CD4-positive, alpha-beta memory T cell (primary cell): ENCODE results near the gene PSG7. TPM values are rescaled to one million over a fixed set of nuclear protein-coding genes. Genes with fewer than 3 reads are reported as not detected.
"Not testable (repeated sequence)": the region's sequence is repeated elsewhere in the genome, so short reads cannot be mapped to it uniquely, and the experiment has no call there.

Experiments used
- CTCF ChIA-PET: fragments of 350-600 bp; sonication (Branson Sonifier 250); formaldehyde crosslinking; loops from one replicate; lab custom pipeline; 2021; ENCODE audit warnings: inconsistent platforms; ENCODE audit not compliant: partially characterized antibody; lab: Charles Lee
- POLR2A ChIA-PET: fragments of 350-600 bp; sonication (Branson Sonifier 250); formaldehyde crosslinking; loops from one replicate; lab custom pipeline; 2021; ENCODE audit not compliant: partially characterized antibody; lab: Charles Lee
- DNase-seq, 5 donors: peaks; one replicate each; pipeline versions ENCODE4 v3.0.0 to v3.0.0-alpha.2; 2020 to 2022; ENCODE audit warnings: mixed read lengths in 1 of 5
- H3K27ac ChIP-seq: one replicate; pipeline ENCODE4 v1.7.0; 2013; ENCODE audit warnings: low read depth, low read length
- H3K27me3 ChIP-seq: 2 replicates; pipeline ENCODE4 v1.7.0; 2013; ENCODE audit warnings: mild to moderate bottlenecking, low read length, moderate library complexity; ENCODE audit not compliant: insufficient read depth
- H3K36me3 ChIP-seq: 2 replicates; pipeline ENCODE4 v1.7.0; 2013; ENCODE audit warnings: mild to moderate bottlenecking, low read length, moderate library complexity; ENCODE audit not compliant: insufficient read depth
- H3K4me1 ChIP-seq: 2 replicates; pipeline ENCODE4 v1.7.0; 2013; ENCODE audit warnings: mild to moderate bottlenecking, low read length, moderate library complexity; ENCODE audit not compliant: insufficient read depth
- H3K4me3 ChIP-seq, 2 donors: one replicate each; pipeline ENCODE4 v1.7.0; 2013; ENCODE audit warnings: low read length in 2 of 2, mild to moderate bottlenecking in 1 of 2
- H3K9me3 ChIP-seq, 2 donors: one replicate each; pipeline ENCODE4 v1.7.0; 2013; ENCODE audit warnings: low read length in 2 of 2, control low read depth in 1 of 2; ENCODE audit not compliant: control insufficient read depth in 1 of 2
- H3K27ac Mint-ChIP-seq, 7 donors: one replicate each; pipeline ENCODE4 v1.8.0; 2020 to 2021; ENCODE audit warnings: mixed read lengths in 7 of 7, mild to moderate bottlenecking in 6 of 7, inconsistent platforms in 3 of 7, moderate library complexity in 3 of 7
- H3K27me3 Mint-ChIP-seq, 2 donors: one replicate each; pipeline ENCODE4 v1.8.0; 2020 to 2021; ENCODE audit warnings: mixed read lengths in 2 of 2
- H3K36me3 Mint-ChIP-seq, 2 donors: one replicate each; pipeline ENCODE4 v1.8.0; 2020 to 2021; ENCODE audit warnings: mixed read lengths in 2 of 2, inconsistent platforms in 1 of 2, mild to moderate bottlenecking in 1 of 2
- H3K4me1 Mint-ChIP-seq, 4 donors: one replicate each; pipeline ENCODE4 v1.8.0; 2020 to 2021; ENCODE audit warnings: mixed read lengths in 4 of 4, mild to moderate bottlenecking in 1 of 4
- H3K4me3 Mint-ChIP-seq, 8 donors: one replicate each; pipeline ENCODE4 v1.8.0; 2020 to 2021; ENCODE audit warnings: mixed read lengths in 8 of 8, mild to moderate bottlenecking in 7 of 8, moderate library complexity in 6 of 8, inconsistent platforms in 3 of 8
- H3K9me3 Mint-ChIP-seq, 8 donors: one replicate each; pipeline ENCODE4 v1.8.0; 2020 to 2021; ENCODE audit warnings: mixed read lengths in 8 of 8, mild to moderate bottlenecking in 5 of 8, inconsistent platforms in 3 of 8, moderate library complexity in 1 of 8
- intact Hi-C: fragments of 100-400 bp; cut with micrococcal nuclease; formaldehyde crosslinking; loops from one replicate; pipeline ENCODE4 v1.15.1; 2023
- polyA plus RNA-seq, 2 donors: library from polyadenylated mRNA; unstranded; fragments of 300-500 nt; fragmentation: Illumina TruSeq; gene quantifications; one replicate each; pipeline ENCODE4 v1.2.3, GENCODE V29; 2021
- total RNA-seq, 2 experiments: library from RNA; stranded (reverse); gene quantifications; one replicate each; pipeline ENCODE4 v1.2.3, GENCODE V29; 2021

The PSG7 gene
- total and polyA plus RNA-seq, 4 experiments from 2014 or later, result not detected

DNA sequence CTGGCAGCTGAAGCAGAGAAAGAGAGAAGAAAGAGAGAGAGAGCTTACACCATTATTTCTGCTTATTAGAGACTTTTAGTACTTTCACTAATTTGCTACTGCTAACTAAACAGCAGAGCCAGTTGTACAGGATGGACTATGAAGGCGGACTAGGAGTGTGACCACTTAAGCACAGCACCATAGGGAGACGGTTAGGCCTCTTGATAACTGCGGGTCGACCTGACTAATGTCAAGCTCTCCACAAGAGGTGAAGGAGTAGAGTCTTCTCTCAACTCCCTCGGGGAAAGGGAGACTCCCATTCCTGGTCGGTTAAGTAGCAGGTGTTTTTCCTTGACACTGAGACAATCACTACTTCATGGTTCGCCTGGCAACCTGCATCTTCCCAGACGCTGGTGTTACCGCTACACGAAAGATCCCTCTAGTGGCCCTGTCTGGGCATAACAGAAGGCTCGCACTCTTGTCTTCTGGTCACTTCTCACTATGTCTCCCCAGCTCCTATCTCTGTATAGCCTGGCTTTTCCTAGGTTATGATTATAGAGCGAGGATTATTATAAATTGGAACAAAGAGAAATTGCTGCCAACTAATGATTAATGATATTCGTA lies 5.3 kb upstream of the PSG7 start:
- Mint-ChIP-seq H3K4me1 (no peaks in the 10 kb centered on the region), H3K27ac (no peak overlapping the region), H3K4me3 (no peak overlapping the region), H3K36me3 (no peaks in the 10 kb centered on the region), H3K27me3 (peaks cover 15 to 26% of the 10 kb centered on the region in 2 donors), H3K9me3 (peaks cover 0 to 2% (median 0%) of the 10 kb centered on the region in 8 donors)
- H3K36me3 ChIP-seq, result no peaks in the 10 kb centered on the region
- H3K9me3 ChIP-seq, result no peaks in the 10 kb centered on the region
- POLR2A ChIA-PET, result no interaction called here
- H3K27me3 ChIP-seq, result no peaks in the 10 kb centered on the region
- no peak overlapping the region for H3K27ac ChIP-seq
- CTCF ChIA-PET, result no interaction called here
- H3K4me3 ChIP-seq, result no peak overlapping the region
- no peaks in the 10 kb centered on the region for H3K4me1 ChIP-seq
- DNase-seq, result no peak
- intact Hi-C loops, result no loop called here

DNA sequence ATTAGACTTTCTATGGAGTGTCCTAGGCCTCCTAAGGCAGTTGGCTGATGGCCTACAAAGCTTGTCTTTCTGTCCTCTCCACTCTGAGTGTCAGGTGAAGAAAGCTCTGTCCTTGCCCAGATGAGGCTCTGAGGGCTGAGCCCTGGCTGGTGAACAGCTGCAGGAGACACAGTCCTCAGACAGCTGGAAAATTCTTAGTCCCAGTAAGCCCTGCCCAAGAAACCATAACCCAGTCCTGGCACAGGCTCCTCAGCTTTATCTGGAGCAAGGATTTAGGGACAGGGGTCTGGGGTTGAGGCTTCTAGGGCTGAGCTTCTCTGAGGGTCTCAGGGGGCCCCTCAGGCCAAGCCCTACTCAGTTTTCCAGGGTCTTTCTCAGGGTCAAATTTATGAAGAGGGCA lies 2.3 kb downstream of the PSG7 start:
- H3K4me3 ChIP-seq, H3K9me3 ChIP-seq, H3K36me3 Mint-ChIP-seq, H3K27ac Mint-ChIP-seq, H3K27me3 ChIP-seq, H3K4me1 ChIP-seq, DNase-seq, H3K27me3 Mint-ChIP-seq, intact Hi-C loops, H3K9me3 Mint-ChIP-seq, POLR2A ChIA-PET, H3K27ac ChIP-seq, CTCF ChIA-PET, H3K4me1 Mint-ChIP-seq, H3K4me3 Mint-ChIP-seq, H3K36me3 ChIP-seq: not testable (repeated sequence)

DNA sequence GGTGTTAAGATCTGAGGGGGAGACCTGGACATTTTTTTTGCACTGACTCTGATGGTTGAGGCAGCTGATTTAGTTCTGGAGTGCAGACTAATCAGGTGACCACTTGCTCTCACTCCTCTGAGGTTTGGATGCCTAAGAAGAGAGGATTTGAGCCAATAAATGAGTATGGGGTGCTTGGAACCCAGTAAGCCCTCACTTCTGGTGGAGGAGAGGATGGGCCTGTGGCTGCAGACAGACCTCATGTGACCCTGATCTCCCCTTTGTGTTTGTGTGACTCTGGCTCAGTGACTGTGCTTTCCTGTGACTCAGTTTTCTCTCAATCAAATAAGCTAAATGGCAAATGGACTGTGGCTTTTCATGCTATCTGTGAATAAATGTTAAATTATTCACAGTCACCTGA lies 2.8 kb downstream of the PSG7 start:
- CTCF ChIA-PET, H3K27me3 ChIP-seq, H3K4me1 Mint-ChIP-seq, H3K4me1 ChIP-seq, H3K9me3 ChIP-seq, H3K9me3 Mint-ChIP-seq, POLR2A ChIA-PET, H3K27ac Mint-ChIP-seq, H3K27ac ChIP-seq, H3K4me3 Mint-ChIP-seq, intact Hi-C loops, DNase-seq, H3K27me3 Mint-ChIP-seq, H3K36me3 Mint-ChIP-seq, H3K4me3 ChIP-seq, H3K36me3 ChIP-seq: not testable (repeated sequence)

DNA sequence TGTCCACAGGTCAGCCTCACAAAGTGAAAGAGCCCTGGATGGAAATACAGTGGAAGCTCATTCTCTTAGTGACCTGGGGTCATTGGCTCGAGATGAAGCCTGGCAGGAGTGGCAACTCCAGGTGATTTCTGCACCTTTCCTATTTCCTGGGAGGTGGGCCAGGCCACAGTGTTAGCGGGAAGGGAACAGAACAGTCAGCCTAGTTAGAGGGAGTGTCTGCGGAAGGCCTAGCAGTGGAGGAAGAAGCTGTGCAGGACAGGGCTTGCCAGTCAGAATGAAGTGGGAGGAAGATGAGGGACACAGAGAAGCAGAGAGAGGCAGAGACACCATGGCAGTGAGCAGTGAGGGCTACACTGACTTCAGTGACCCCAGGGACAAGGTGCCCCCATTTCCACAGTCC lies 3.6 kb downstream of the PSG7 start:
- H3K36me3 Mint-ChIP-seq, DNase-seq, H3K4me3 ChIP-seq, intact Hi-C loops, H3K36me3 ChIP-seq, H3K9me3 Mint-ChIP-seq, H3K27ac ChIP-seq, H3K4me1 ChIP-seq, CTCF ChIA-PET, H3K27me3 ChIP-seq, H3K4me3 Mint-ChIP-seq, H3K9me3 ChIP-seq, H3K27ac Mint-ChIP-seq, H3K4me1 Mint-ChIP-seq: not testable (repeated sequence)
- peaks cover 1 to 12% of the 10 kb centered on the region in 2 donors for H3K27me3 Mint-ChIP-seq
- POLR2A ChIA-PET, result interaction anchor here (0.6 kb wide), 1 partner anchor 11 kb away, joined by 3 read pairs; no protein-coding TSS in a partner anchor

DNA sequence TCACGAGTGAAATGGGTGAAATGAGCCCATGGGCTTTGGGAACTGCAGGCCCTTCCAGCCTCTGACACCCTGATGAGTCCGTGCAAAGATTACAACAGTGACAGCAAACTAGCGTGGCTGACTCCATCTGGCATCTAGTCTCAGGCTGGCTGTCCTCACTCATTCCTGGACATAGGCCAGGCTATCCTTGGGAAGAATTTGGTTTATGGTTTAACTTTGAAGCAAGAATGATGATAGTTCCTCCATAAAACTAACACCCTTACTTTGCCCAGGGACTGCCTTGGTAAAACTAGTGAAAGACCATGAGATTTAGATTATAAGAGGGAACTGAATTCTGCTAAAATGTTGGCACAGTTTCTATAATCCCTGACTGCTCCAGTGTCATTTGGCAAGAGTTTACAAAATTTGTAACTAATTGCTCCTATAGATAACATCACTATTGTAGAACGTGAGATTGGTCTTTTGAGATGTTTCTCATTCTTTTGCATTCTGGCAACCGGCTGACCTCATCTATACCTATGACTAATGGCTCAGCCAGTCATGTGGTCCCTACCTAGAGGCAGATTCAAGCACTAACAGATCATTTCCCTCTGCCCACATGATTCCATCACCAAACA lies 4.4 kb downstream of the PSG7 start:
- CTCF ChIA-PET, POLR2A ChIA-PET, intact Hi-C loops: not testable (repeated sequence)

DNA sequence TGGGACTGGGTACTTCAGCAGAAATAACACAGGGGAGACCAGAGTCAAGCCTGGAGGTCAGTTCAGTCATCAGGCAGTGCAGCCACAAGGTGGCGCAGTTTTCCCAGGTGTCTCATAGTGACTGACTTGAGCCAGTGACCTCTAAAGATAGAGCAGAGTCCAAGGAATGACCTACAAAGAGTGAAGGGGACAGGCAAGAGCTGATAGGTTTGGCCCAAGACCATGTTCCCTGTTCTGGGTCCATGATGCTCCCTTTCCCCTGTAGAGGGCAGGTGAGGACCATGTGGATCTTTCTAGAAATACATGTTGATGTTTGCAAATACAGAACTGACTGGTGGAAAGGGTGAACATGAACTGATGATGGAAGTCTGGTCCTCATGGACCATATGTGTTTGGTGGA lies 6.8 kb downstream of the PSG7 start:
- H3K4me3 ChIP-seq, H3K4me3 Mint-ChIP-seq, H3K4me1 ChIP-seq, H3K9me3 Mint-ChIP-seq, DNase-seq, H3K4me1 Mint-ChIP-seq, H3K27ac Mint-ChIP-seq, H3K36me3 ChIP-seq, CTCF ChIA-PET, H3K9me3 ChIP-seq, H3K27me3 ChIP-seq, H3K27ac ChIP-seq, POLR2A ChIA-PET, H3K36me3 Mint-ChIP-seq, intact Hi-C loops: not testable (repeated sequence)
- H3K27me3 Mint-ChIP-seq, result peaks cover 1 to 26% of the 10 kb centered on the region in 2 donors

More for the DNA sequence above, 4.4 kb downstream of the PSG7 start:
- not testable (repeated sequence) for H3K4me1 ChIP-seq, DNase-seq, H3K36me3 ChIP-seq, H3K36me3 Mint-ChIP-seq, H3K27me3 ChIP-seq, H3K4me3 ChIP-seq, H3K4me3 Mint-ChIP-seq, H3K9me3 ChIP-seq, H3K4me1 Mint-ChIP-seq, H3K9me3 Mint-ChIP-seq, H3K27ac Mint-ChIP-seq, H3K27ac ChIP-seq
- H3K27me3 Mint-ChIP-seq, result peaks cover 1 to 16% of the 10 kb centered on the region in 2 donors

DNA sequence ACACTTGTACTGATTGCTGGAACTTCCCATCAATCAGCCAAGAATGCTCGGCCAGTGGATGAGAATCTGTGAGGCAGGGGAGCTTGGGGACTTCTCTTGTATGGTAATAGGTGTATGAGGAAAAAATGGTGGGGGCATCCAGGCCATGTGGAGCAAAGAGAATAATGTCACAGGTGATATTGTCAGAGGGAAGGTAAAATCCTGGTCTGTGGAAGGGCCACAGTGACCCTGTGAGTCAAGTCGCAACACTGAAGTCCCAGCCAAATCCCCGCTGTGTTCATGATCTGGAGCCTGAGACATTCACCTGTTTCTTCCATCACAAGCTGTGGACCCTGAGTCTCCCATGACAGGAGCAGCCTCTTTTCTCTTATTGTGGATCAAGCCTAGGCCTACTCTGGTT lies 8.1 kb downstream of the PSG7 start:
- no peaks in the 10 kb centered on the region for H3K9me3 ChIP-seq
- no peak overlapping the region for H3K27ac ChIP-seq
- no peaks in the 10 kb centered on the region for H3K27me3 ChIP-seq
- H3K27ac Mint-ChIP-seq, result no peak overlapping the region
- H3K4me1 ChIP-seq, result no peaks in the 10 kb centered on the region
- intact Hi-C loops, result no loop called here
- no peaks in the 10 kb centered on the region for H3K9me3 Mint-ChIP-seq
- H3K4me3 Mint-ChIP-seq, result no peak overlapping the region
- no peaks in the 10 kb centered on the region for H3K36me3 ChIP-seq
- POLR2A ChIA-PET, result no interaction called here
- no peak overlapping the region for H3K4me3 ChIP-seq
- H3K36me3 Mint-ChIP-seq, result no peaks in the 10 kb centered on the region
- peaks cover 1 to 29% of the 10 kb centered on the region in 2 donors for H3K27me3 Mint-ChIP-seq
- no peak for DNase-seq
- no peaks in the 10 kb centered on the region for H3K4me1 Mint-ChIP-seq
- CTCF ChIA-PET, result interaction anchor here (1.2 kb wide), 1 partner anchor 10 kb away, joined by 3 read pairs; no protein-coding TSS in a partner anchor
